Neuron (in vitro differentiated cells): ENCODE measurements around the gene MRPS6.

Experiments
- H2AFZ ChIP-seq: one replicate; pipeline ENCODE4 v1.6.1; 2013; ENCODE audit warnings: low read depth, mild to moderate bottlenecking, inconsistent platforms, low read length, moderate library complexity
- H3K27me3 ChIP-seq: one replicate; pipeline ENCODE4 v1.6.1; 2013; ENCODE audit warnings: low read length; ENCODE audit not compliant: insufficient read depth
- H3K36me3 ChIP-seq: one replicate; pipeline ENCODE4 v1.6.1; 2013; ENCODE audit warnings: low read length; ENCODE audit not compliant: insufficient read depth
- H3K4me1 ChIP-seq: one replicate; pipeline ENCODE4 v1.6.1; 2013; ENCODE audit warnings: low read length; ENCODE audit not compliant: insufficient read depth
- H3K4me3 ChIP-seq: 2 replicates; pipeline ENCODE4 v1.5.1; 2013; ENCODE audit warnings: mild to moderate bottlenecking, low read length, moderate library complexity
- H3K9me3 ChIP-seq: one replicate; pipeline ENCODE4 v1.6.1; 2013; ENCODE audit warnings: low read length

Gene MRPS6

DNA sequence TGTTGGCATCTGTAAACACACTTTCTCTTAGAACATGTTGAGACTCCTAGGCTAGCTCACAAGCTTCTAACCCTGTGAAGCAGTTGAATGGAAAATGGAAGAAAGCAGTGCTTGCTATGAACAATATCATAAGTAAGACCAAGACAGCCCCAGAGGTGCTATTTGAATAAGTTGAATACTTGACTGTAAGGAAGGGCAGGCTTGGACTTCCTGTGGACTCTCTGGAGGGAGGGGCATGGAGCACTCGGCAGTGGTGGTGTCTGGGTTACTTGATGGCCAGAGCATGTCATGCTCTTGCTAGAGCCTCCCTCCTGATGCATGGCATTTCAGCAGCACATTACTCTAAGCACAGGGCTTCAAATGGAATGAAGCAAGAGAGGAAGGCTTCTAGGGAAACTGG is 60.0 kb downstream of the MRPS6 start:
- peaks cover 30% of the 10 kb centered on the region for H3K4me1 ChIP-seq
- H3K27me3 ChIP-seq = no peaks in the 10 kb centered on the region
- peaks cover 11% of the 10 kb centered on the region for H3K9me3 ChIP-seq
- no peak overlapping the region for H2AFZ ChIP-seq
- no peak overlapping the region for H3K4me3 ChIP-seq
- peaks cover 13% of the 10 kb centered on the region for H3K36me3 ChIP-seq

DNA sequence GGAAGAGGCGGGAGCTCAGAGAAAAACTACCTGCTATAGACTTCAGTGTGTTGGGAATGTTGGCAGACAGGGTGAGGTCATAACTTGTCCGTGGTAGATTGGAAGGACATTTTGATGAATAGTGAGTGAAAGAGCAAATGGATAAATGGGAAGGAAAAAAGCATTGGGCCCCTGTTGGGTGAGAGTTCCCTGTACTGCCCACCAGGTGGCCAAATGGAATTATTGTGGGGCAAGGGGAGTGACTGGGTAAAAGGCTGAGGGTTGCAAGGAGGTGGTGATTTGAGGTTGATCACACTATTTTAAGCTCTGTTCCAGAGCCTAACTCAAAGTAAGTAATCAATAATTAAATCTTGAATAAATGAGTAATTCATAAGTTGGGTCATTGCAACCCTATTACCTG is 60.4 kb downstream of the MRPS6 start:
- no peaks in the 10 kb centered on the region for H3K27me3 ChIP-seq

DNA sequence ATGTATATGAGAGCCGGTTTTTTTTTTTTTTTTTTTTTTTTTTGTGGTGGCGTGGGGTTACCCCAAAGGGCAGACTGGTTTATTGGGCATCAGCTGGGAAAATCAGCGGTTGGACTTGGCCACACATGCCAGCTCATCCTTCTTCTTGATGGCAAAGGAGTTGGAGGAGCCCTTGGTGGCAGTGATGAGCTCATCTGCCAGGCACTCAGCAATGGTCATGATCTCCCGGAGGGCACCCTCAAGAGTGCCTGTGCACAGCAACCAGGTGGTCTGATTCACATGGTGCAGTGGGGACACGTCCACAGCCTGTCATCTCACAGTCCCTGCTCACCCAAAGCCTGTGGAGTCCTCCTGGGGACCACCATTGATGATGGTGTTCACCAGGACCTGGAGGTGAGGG is 62.0 kb downstream of the MRPS6 start:
- no peak overlapping the region for H3K4me3 ChIP-seq
- peaks cover 14% of the 10 kb centered on the region for H3K4me1 ChIP-seq
- no peaks in the 10 kb centered on the region for H3K27me3 ChIP-seq
- no peak overlapping the region for H2AFZ ChIP-seq
- H3K9me3 ChIP-seq = peaks cover 11% of the 10 kb centered on the region
- H3K36me3 ChIP-seq = peaks cover 13% of the 10 kb centered on the region

More for the DNA sequence above, 60.4 kb downstream of the MRPS6 start:
- peaks cover 29% of the 10 kb centered on the region for H3K4me1 ChIP-seq
- peaks cover 11% of the 10 kb centered on the region for H3K9me3 ChIP-seq
- no peak overlapping the region for H3K4me3 ChIP-seq
- H3K36me3 ChIP-seq = peaks cover 13% of the 10 kb centered on the region
- no peak overlapping the region for H2AFZ ChIP-seq

DNA sequence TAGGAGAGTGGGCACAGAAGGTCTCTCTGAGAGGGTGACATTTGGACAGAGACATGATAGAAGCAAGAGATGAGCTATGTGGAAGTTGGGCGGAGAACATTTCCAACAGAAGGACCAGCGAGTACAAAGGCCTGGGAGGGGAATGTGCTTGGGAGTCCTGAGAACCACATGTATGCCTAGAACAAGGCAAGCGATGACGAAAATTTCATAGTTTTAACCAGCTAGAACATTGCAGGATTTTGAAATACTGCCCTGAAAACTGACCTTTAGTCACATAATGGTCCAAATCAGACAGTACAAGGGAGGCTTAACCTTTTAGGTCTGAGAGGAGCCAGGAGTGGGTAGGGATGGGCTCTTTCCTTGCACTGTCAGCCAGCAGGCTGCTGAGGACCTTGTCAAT is 68.0 kb downstream of the MRPS6 start:
- no peak overlapping the region for H2AFZ ChIP-seq
- H3K27me3 ChIP-seq = no peaks in the 10 kb centered on the region
- peaks cover 11% of the 10 kb centered on the region for H3K9me3 ChIP-seq
- H3K4me3 ChIP-seq = no peak overlapping the region
- no peaks in the 10 kb centered on the region for H3K4me1 ChIP-seq
- H3K36me3 ChIP-seq = peaks cover 11% of the 10 kb centered on the region

DNA sequence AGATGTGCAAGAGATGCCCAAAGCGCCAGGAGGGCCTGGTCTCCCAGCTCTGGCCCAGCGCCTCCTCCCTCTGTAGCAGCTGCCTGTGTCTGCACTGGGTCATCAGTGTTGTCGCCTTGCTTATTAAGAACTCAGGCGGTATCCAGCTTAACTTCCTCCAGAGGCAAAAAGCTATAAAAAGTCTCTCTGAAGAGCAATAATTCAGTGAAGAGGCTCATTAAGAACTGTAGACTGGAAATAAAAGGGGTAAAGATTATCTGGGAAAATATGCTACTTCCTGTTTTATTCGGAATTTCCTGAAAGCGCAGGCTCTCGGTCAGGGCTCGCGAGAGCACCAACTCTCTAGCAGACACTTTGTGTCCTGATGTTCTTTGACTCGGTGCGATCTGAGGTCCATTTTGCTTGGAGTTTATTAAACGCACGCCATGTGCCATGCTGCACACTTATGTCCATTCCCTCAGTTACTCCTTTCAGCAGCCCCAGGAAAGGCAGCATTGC is 70.4 kb downstream of the MRPS6 start:
- Histone ChIP-seq H3K4me1 (peaks cover 12% of the 10 kb centered on the region), H2AFZ (no peak overlapping the region), H3K27me3 (no peaks in the 10 kb centered on the region), H3K36me3 (peaks cover 11% of the 10 kb centered on the region), H3K4me3 (no peak overlapping the region), H3K9me3 (peaks cover 9% of the 10 kb centered on the region)

DNA sequence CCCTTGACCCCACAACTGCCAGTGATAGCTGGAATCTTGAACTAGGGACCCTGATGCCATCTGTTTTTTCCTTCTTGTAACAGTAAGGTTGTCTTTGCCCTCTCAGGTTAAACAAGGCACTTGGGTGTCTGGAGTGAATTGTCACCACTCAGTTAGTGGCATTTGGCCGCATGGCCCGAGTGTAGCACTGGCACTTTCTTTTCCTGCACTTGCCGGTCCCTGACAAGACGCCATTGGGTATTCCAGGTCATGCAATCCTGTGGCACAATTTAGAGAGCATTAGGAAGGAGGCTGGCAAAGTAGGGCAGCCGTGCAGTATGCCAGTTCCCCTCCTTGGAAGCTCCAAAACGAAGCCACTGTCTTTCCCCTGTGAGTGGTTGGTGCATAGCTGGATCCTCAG is 70.8 kb downstream of the MRPS6 start:
- H3K27me3 ChIP-seq = no peaks in the 10 kb centered on the region
- H2AFZ ChIP-seq = no peak overlapping the region
- no peak overlapping the region for H3K4me3 ChIP-seq
- peaks cover 11% of the 10 kb centered on the region for H3K36me3 ChIP-seq
- peaks cover 9% of the 10 kb centered on the region for H3K9me3 ChIP-seq
- peaks cover 13% of the 10 kb centered on the region for H3K4me1 ChIP-seq

DNA sequence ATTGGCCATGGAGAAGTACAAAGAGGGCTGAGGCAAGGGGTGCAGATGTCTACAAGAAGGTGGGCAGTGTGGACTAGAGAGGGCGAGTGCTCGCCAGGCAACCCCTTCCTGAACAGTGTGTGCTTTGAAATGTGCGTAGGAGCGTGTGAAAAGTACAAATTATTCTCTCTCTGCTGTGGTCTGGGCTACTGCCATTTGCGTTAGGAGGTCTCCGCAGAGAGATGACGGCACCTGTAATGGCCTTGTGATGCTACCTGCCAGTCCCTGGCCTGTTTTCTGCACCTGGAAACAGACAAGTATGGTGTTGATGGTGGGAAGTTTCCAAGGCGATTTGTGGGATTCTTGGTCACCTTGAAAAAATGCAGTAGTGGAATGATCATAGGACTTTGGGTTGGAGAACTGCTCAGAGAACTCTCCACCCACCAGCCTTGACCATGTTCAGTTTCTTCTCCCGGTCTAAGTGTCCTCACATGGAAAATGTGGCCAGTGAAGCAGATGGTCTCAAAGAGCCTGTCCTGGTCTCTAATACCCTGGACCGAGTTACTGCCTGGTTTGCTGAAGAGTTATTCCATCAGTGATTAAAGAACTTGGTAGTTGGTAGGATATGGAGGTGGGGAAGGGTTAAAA is 74.5 kb downstream of the MRPS6 start:
- Histone ChIP-seq H2AFZ (no peak overlapping the region), H3K4me3 (no peak overlapping the region), H3K27me3 (no peaks in the 10 kb centered on the region), H3K9me3 (peaks cover 11% of the 10 kb centered on the region), H3K36me3 (peaks cover 7% of the 10 kb centered on the region), H3K4me1 (peaks cover 13% of the 10 kb centered on the region)

DNA sequence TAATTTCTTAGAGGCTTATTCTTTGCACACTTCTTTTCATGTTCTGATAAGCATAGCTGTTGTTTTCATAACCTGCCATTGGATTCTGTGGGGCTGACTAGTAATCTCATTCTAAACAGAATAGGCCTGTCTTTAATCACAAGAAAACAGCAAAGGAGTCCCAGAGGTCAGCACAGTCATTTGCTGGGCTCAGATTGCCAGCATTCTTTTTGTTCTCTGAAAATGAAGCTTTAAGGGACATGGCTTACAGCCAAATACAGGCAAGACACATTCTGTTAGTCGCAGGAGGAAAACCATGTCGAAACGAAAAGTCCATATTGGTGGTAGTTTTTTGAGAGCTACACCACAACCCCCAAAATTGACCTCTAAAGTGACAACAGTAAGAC is 75.0 kb downstream of the MRPS6 start:
- Histone ChIP-seq H3K36me3 (peaks cover 6% of the 10 kb centered on the region), H3K4me3 (no peak overlapping the region)

DNA sequence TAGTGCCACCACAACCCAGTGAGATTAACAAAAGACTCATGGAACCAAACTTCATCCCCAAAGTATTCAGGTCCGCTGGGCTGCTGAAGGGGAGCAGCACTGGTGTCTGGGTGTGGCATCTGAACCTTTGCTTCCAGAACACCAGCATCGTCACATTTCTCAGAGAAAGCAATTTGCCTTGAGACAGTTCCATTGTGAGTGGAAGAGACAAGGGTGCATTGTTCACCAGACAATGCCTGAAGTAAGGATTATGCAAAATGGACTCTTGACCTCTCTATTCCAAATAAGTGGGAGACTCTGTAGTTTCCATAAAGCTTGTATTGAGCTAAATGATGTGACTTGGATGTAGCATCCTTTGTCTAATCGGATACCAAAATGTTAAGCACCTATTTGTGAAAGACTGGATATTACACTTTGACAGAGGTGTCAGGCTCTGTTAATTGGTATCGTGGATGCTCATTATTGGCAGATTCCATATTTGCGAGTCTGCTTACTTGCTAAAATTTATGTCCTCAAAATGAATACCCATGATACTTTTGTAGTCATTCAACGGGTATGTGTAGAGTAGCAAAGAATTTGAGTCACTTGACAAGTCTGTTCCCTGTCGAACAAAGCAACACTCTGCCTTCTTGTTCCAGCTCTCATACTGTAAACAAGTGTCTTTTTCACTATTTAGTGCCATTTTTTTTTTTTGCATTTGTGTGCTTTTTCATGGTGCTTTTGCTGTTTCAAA is 75.6 kb downstream of the MRPS6 start:
- H3K9me3 ChIP-seq = peaks cover 11% of the 10 kb centered on the region
- H2AFZ ChIP-seq = no peak overlapping the region
- peaks cover 2% of the 10 kb centered on the region for H3K36me3 ChIP-seq
- H3K4me1 ChIP-seq = peaks cover 13% of the 10 kb centered on the region
- H3K4me3 ChIP-seq = no peak overlapping the region
- no peaks in the 10 kb centered on the region for H3K27me3 ChIP-seq

More for the DNA sequence above, 75.0 kb downstream of the MRPS6 start:
- H3K9me3 ChIP-seq = peaks cover 11% of the 10 kb centered on the region
- H2AFZ ChIP-seq = no peak overlapping the region
- H3K27me3 ChIP-seq = no peaks in the 10 kb centered on the region
- peaks cover 13% of the 10 kb centered on the region for H3K4me1 ChIP-seq

DNA sequence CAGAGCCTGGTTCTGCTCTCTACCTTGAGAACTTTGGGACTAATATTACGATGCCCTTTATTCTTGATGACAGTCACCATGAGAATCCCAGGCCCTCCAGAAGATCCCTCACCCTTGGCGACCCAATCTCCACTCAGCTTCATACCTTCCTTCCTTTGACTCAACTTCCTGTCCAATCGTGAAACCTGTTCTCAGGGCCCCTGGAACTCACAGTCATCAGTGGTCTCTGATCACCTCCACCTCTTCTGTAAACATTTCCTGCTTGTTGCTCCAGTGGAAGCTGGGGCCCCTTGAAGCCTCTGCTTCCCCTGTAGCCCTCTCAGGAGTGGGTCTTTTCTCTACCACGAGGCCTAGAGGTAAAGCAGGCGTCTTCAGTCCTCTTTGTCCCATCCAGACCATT is 79.1 kb downstream of the MRPS6 start:
- peaks cover 13% of the 10 kb centered on the region for H3K4me1 ChIP-seq
- no peak overlapping the region for H2AFZ ChIP-seq
- H3K36me3 ChIP-seq = no peaks in the 10 kb centered on the region
- peaks cover 2% of the 10 kb centered on the region for H3K9me3 ChIP-seq
- no peak overlapping the region for H3K4me3 ChIP-seq
- no peaks in the 10 kb centered on the region for H3K27me3 ChIP-seq

DNA sequence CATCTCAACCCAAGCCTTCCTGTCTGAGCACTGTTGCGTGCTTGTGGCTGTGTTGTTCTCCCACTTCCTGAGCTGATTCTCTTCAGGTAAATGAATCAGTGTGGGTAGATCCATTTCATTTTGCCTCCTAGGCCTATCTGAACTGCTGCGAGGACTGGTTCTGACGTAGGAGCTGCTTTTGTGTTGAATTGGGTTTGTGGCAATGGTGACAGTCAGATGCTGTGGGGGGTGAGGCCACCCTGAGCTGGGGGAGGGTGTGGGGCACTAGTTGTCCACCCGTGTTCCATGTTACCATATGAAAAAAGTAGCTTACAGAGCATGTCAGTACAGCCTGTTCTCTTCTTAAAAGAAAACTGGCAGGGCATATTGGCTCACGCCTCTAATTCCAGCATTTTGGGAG is 81.5 kb downstream of the MRPS6 start:
- Histone ChIP-seq H3K36me3 (no peaks in the 10 kb centered on the region), H3K4me3 (no peak overlapping the region), H3K27me3 (no peaks in the 10 kb centered on the region), H3K4me1 (no peaks in the 10 kb centered on the region), H3K9me3 (peaks cover 2% of the 10 kb centered on the region), H2AFZ (no peak overlapping the region)

DNA sequence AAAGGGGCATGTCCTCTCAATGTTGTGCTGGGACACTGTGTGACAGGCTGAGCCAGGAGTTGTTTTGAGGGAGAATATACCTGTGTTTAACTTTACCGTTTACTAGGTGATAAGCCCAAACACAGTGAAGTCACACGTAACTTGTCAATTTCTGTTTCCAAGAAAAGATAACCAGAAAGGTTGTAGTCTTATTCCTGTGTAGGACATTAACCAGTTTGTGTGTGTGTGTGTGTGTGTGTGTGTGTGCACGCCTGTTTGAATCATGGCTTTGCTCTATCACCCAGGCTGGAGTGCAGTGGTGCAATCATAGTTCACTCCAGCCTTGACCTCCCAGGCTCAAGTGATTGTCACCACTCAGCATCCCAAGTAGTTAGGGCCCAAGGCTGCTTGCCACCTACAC is 83.6 kb downstream of the MRPS6 start:
- Histone ChIP-seq H3K4me3 (no peak overlapping the region), H3K27me3 (no peaks in the 10 kb centered on the region), H3K9me3 (peaks cover 2% of the 10 kb centered on the region), H3K4me1 (no peaks in the 10 kb centered on the region), H3K36me3 (no peaks in the 10 kb centered on the region), H2AFZ (no peak overlapping the region)

DNA sequence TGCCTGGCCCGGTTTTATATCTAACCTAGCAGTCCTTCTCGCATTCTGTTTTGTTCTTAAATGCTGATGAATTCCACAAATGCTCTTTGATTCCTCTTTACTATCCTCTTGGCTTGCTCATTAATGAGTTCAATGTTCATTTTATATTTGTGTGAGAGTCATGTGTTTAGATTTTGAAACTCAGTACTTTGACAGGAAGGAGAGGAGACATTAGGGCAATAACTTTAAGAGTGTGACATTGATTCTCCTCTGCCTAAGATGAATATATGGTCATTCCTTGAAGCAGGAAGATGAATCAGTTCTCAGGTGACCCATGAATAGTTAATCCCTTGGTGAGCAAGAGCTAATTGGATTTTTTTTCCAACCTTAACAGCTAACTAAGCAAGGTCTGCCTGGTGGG is 84.1 kb downstream of the MRPS6 start:
- Histone ChIP-seq H3K4me3 (no peak overlapping the region), H3K27me3 (no peaks in the 10 kb centered on the region), H3K9me3 (peaks cover 2% of the 10 kb centered on the region), H3K36me3 (no peaks in the 10 kb centered on the region), H3K4me1 (no peaks in the 10 kb centered on the region), H2AFZ (no peak overlapping the region)
